GM21447 (cell line): ENCODE data around the gene CZIB.
"Not testable (repeated sequence)": the region's sequence is repeated elsewhere in the genome, so short reads cannot be mapped to it uniquely, and the experiment has no call there.

ENCODE experiments used
- ATAC-seq: cut with Tn5 transposase; IDR thresholded peaks from one replicate; pipeline ENCODE4 v1.9.1; 2021; ENCODE audit not compliant: unreplicated experiment

The CZIB gene

GRCh38 chr1:53189061-53189460 lies 31.4 kb downstream of the CZIB start:
- ATAC-seq: no peak

GRCh38 chr1:53188099-53188498 lies 32.3 kb downstream of the CZIB start:
- ATAC-seq: no peak

- ATAC-seq: no peak
Measured at GRCh38 chr1:53187401-53187800, 33.0 kb downstream of the CZIB start.

- no peak for ATAC-seq
Measured at GRCh38 chr1:53186533-53186932, 33.9 kb downstream of the CZIB start.

- ATAC-seq: not testable (repeated sequence)
Measured at GRCh38 chr1:53185955-53186297, 34.5 kb downstream of the CZIB start.

GRCh38 chr1:53183095-53183990 lies 37.1 kb downstream of the CZIB start:
- no peak for ATAC-seq

GRCh38 chr1:53182716-53183094 lies 37.7 kb downstream of the CZIB start:
- ATAC-seq: no peak

- no peak for ATAC-seq
Measured at GRCh38 chr1:53182111-53182593, 38.3 kb downstream of the CZIB start.

- ATAC-seq: no peak
Measured at GRCh38 chr1:53180951-53181350, 39.5 kb downstream of the CZIB start.

GRCh38 chr1:53180226-53180625 lies 40.2 kb downstream of the CZIB start:
- ATAC-seq: no peak

- no peak for ATAC-seq
Measured at GRCh38 chr1:53176452-53177208, 43.8 kb downstream of the CZIB start.

- no peak for ATAC-seq
Measured at GRCh38 chr1:53174971-53175913, 45.2 kb downstream of the CZIB start.

- no peak for ATAC-seq
Measured at GRCh38 chr1:53172426-53173128, 47.9 kb downstream of the CZIB start.

GRCh38 chr1:53166912-53167311 lies 53.5 kb downstream of the CZIB start:
- ATAC-seq: no peak

- ATAC-seq: no peak
Measured at GRCh38 chr1:53166366-53166765, 54.1 kb downstream of the CZIB start.

- ATAC-seq: no peak
Measured at GRCh38 chr1:53165408-53165961, 54.9 kb downstream of the CZIB start.
